ENCODE data around the gene LFNG.
A peak's percentile ranks its signal among the peaks of the same experiment; 100 is the strongest.

Gene LFNG

GRCh38 chr7:2567679-2568278, 48.2 kb downstream of the LFNG start:
- Histone ChIP-seq H3K4me3 (ENCODE audit: severe bottlenecking) (no peak overlapping the region), H3K36me3 (ENCODE audit: low read depth) (peaks cover 12% of the 10 kb centered on the region), H3K27ac (ENCODE audit: poor library complexity, severe bottlenecking) (no peak overlapping the region), H3K27me3 (ENCODE audit: insufficient read depth, poor library complexity, severe bottlenecking) (no peaks in the 10 kb centered on the region), H3K9me3 (ENCODE audit: severe bottlenecking) (no peaks in the 10 kb centered on the region), H3K4me1 (ENCODE audit: insufficient read depth, poor library complexity, severe bottlenecking) (peaks cover 5% of the 10 kb centered on the region)
- no peak for ATAC-seq (ENCODE audit: low read depth)
- peak; percentile 34 for TF ChIP-seq CTCF (IDR thresholded peaks at IDR 0.05; ENCODE audit: poor library complexity, severe bottlenecking)
- no peak for DNase-seq (ENCODE audit: low spot score)

DNA sequence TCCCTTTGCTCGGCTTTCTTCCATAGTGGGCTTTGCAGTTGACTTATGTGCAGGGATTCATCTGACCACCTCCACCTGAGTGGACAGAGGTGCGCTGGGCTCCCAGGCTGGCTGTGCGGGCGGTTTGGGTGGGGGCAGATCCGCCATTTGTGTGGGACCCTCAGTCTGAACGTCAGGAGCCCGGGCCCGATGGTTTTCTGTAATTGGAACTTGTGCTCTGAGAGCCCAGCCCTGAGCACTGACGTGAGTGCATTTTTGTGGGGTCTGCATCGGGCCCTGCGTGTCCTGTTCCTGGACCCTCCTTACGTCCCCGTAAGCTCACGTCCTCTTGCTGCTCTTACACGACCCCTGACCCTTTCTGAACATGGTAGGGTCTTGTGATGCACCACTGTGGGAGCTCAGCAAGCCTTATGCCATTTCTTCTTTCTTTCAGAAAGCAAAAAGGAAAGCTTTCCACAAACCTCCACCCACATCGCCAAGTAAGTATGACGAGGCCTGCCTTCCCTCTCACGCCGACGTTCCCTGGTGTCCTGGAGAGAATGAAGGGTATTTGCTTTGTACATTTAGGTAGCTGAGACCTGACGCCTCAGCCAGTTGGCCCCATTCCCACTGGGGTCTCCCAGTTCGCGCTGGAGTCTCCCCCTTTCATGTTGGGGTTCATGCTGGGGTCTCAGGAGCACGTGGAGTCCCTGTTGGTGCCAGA, 49.1 kb downstream of the LFNG start:
- TF ChIP-seq CTCF (IDR thresholded peaks at IDR 0.05; ENCODE audit: poor library complexity, severe bottlenecking): no peak
- Histone ChIP-seq H3K27me3 (ENCODE audit: insufficient read depth, poor library complexity, severe bottlenecking) (no peaks in the 10 kb centered on the region), H3K36me3 (ENCODE audit: low read depth) (peaks cover 16% of the 10 kb centered on the region), H3K9me3 (ENCODE audit: severe bottlenecking) (no peaks in the 10 kb centered on the region), H3K4me3 (ENCODE audit: severe bottlenecking) (no peak overlapping the region), H3K27ac (ENCODE audit: poor library complexity, severe bottlenecking) (no peak overlapping the region), H3K4me1 (ENCODE audit: insufficient read depth, poor library complexity, severe bottlenecking) (peaks cover 5% of the 10 kb centered on the region)
- no peak for ATAC-seq (ENCODE audit: low read depth)
- no peak for DNase-seq (ENCODE audit: low spot score)

- DNase-seq (ENCODE audit: low spot score): no peak
- no peak overlapping the region for H3K27ac ChIP-seq (ENCODE audit: poor library complexity, severe bottlenecking)
- ATAC-seq (ENCODE audit: low read depth): no peak
These were observed 49.8 kb downstream of the LFNG start for GRCh38 chr7:2569421-2569820.

GRCh38 chr7:2570021-2570420, 50.4 kb downstream of the LFNG start:
- peaks cover 5% of the 10 kb centered on the region for H3K4me1 ChIP-seq (ENCODE audit: insufficient read depth, poor library complexity, severe bottlenecking)
- H3K36me3 ChIP-seq (ENCODE audit: low read depth): peaks cover 16% of the 10 kb centered on the region
- no peak for TF ChIP-seq CTCF (IDR thresholded peaks at IDR 0.05; ENCODE audit: poor library complexity, severe bottlenecking)
- H3K4me3 ChIP-seq (ENCODE audit: severe bottlenecking): no peak overlapping the region
- ATAC-seq (ENCODE audit: low read depth) (no peak), DNase-seq (ENCODE audit: low spot score) (no peak)
- no peaks in the 10 kb centered on the region for H3K9me3 ChIP-seq (ENCODE audit: severe bottlenecking)
- no peak overlapping the region for H3K27ac ChIP-seq (ENCODE audit: poor library complexity, severe bottlenecking)
- no peaks in the 10 kb centered on the region for H3K27me3 ChIP-seq (ENCODE audit: insufficient read depth, poor library complexity, severe bottlenecking)

More at GRCh38 chr7:2569421-2569820, 49.8 kb downstream of the LFNG start:
- no peak overlapping the region for H3K4me3 ChIP-seq (ENCODE audit: severe bottlenecking)
- H3K36me3 ChIP-seq (ENCODE audit: low read depth): peaks cover 16% of the 10 kb centered on the region
- TF ChIP-seq CTCF (IDR thresholded peaks at IDR 0.05; ENCODE audit: poor library complexity, severe bottlenecking): no peak
- H3K9me3 ChIP-seq (ENCODE audit: severe bottlenecking): no peaks in the 10 kb centered on the region
- H3K27me3 ChIP-seq (ENCODE audit: insufficient read depth, poor library complexity, severe bottlenecking): no peaks in the 10 kb centered on the region
- H3K4me1 ChIP-seq (ENCODE audit: insufficient read depth, poor library complexity, severe bottlenecking): peaks cover 5% of the 10 kb centered on the region

- H3K4me1 ChIP-seq (ENCODE audit: insufficient read depth, poor library complexity, severe bottlenecking): peaks cover 5% of the 10 kb centered on the region
- no peak overlapping the region for H3K4me3 ChIP-seq (ENCODE audit: severe bottlenecking)
- H3K36me3 ChIP-seq (ENCODE audit: low read depth): peaks cover 16% of the 10 kb centered on the region
- no peaks in the 10 kb centered on the region for H3K27me3 ChIP-seq (ENCODE audit: insufficient read depth, poor library complexity, severe bottlenecking)
- ATAC-seq (ENCODE audit: low read depth) (no peak), DNase-seq (ENCODE audit: low spot score) (no peak)
- H3K9me3 ChIP-seq (ENCODE audit: severe bottlenecking): no peaks in the 10 kb centered on the region
- no peak overlapping the region for H3K27ac ChIP-seq (ENCODE audit: poor library complexity, severe bottlenecking)
- TF ChIP-seq CTCF (IDR thresholded peaks at IDR 0.05; ENCODE audit: poor library complexity, severe bottlenecking): no peak
These were observed 51.8 kb downstream of the LFNG start for GRCh38 chr7:2571409-2571808.

All from RWPE2 (cell line).